GM12864 (cell line): ENCODE results near the gene THSD7A.
"Not testable (repeated sequence)": the region's sequence is repeated elsewhere in the genome, so short reads cannot be mapped to it uniquely, and the experiment has no call there.

Source experiments
- DNase-seq: peaks from one replicate; pipeline ENCODE4 v3.0.0-alpha.2; 2011; ENCODE audit warnings: low read depth
- H3K4me3 ChIP-seq: 2 replicates; pipeline ENCODE4 v1.5.1; 2011; ENCODE audit warnings: mild to moderate bottlenecking, low read depth, low read length, control low read depth
- CTCF ChIP-seq: IDR thresholded peaks from 2 replicates; pipeline ENCODE4 v1.5.1; 2011; ENCODE audit warnings: low read depth, mild to moderate bottlenecking, moderate library complexity, low read length, control low read depth, inconsistent platforms; ENCODE audit errors: missing control alignments

The THSD7A gene

GRCh38 chr7:11524476-11525397 is 307.3 kb downstream of the THSD7A start:
- H3K4me3 ChIP-seq = no peak overlapping the region
- no peak for TF ChIP-seq CTCF
- DNase-seq = no peak

DNA sequence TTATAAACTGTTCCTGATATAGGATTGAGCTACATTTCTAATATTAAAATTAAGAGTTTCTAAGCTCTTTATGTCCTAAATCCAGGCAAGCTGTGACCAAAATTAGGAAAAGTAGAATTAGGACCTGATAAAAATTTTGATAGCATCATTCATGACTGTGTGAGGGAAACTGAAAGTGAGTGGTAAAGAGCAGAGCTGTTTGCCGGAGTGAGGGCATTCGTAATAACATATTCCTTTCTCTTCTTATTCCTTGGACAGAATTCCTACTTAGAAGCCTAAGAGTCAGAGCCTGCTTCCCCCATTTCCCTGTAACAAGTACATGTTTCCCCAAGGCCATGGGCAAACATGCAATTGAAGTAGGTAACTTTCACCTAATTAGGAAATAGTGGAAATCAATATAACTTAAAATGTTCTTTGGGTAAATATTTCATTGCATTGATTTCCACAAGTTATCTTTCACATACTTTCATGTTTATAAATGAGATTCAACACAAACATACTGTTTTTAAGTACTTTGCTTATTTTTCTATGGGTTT is 310.0 kb downstream of the THSD7A start:
- DNase-seq = not testable (repeated sequence)

GRCh38 chr7:11517853-11518252 is 314.1 kb downstream of the THSD7A start:
- H3K4me3 ChIP-seq = no peak overlapping the region
- no peak for TF ChIP-seq CTCF
- no peak for DNase-seq

More for the DNA sequence above, 310.0 kb downstream of the THSD7A start:
- not testable (repeated sequence) for H3K4me3 ChIP-seq

DNA sequence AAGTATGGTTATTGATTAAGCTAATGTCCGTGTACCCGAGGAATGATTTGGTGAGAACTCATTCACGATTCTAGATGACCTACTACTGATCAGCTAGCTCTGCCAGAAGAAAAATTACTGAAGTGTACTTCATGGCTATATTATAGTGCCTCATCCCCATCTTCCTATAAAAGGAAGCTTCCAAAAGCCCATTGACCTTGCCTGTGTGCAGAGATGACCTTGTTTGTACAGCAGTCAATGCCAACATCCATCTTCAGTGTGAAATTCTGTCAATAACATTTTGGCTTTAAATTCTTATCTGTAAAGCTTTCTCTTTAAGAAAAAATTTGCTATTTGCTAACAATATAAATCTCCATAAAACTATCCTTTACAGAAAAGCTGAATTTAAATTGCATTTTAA is 315.7 kb downstream of the THSD7A start:
- no peak for TF ChIP-seq CTCF

DNA sequence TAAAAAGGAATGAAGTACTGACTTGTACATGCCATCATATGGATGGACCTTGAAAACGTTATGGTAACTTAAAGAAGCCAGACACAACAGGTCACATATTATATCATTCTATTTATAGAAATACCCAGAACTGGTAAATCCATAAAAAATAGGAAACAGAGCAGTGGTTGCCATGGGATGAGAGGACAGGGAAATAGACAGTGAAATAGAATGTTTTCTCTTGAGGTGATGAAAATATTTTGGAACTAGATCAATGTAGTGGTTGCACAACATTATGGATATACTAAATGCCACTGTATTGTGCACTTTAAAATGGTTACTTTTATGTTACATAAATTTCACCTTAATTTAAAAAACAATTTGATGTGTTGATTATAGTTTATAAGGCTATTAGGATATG is 318.5 kb downstream of the THSD7A start:
- H3K4me3 ChIP-seq = no peak overlapping the region
- TF ChIP-seq CTCF = no peak
- no peak for DNase-seq

More for the DNA sequence above, 315.7 kb downstream of the THSD7A start:
- no peak overlapping the region for H3K4me3 ChIP-seq
- DNase-seq = no peak

DNA sequence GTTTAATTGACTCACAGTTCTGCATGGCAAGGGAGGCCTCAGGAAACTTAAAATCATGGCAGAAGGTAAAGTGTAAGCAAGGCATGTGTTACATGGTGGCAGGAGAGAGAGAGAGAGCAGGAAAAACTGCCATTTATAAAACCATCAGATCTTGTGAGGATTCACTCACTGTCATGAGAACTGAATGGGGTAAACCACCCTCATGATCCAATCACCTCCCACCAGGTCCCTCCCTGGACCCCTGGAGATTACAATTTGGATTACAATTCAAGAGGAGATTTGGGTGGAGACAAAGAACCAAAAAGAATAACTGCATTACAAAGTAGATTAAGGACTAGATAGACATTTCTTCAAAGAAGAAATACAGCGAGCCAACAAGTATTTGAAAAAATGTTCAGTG is 324.1 kb downstream of the THSD7A start:
- no peak overlapping the region for H3K4me3 ChIP-seq
- TF ChIP-seq CTCF = no peak
- no peak for DNase-seq

DNA sequence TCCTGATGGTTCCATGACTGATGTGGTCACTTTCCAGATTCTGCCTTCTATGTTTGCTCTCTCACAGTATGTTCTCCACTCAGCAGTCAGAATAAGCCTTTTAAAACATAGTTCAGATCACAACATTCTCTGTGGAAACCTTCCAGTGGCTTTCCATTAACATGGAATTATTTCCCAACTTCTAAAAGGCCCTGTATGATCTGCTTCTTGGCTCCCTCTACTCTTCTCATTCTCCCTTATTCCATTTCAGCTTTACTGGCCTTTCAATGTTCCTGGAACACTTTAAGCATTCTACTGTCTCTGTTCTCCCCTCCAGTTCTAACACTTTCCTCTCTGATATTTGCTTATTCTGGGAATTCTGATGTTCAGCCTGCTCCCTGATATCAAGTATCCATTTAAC is 325.6 kb downstream of the THSD7A start:
- TF ChIP-seq CTCF = no peak
- no peak overlapping the region for H3K4me3 ChIP-seq
- DNase-seq = no peak
